Stimulated activated CD8-positive, alpha-beta memory T cell treated with anti-CD3 and anti-CD28 coated beads, Interleukin-2, amount 100 ng/mL, for 48 hours (primary cell): ENCODE measurements around the gene TSC1.

ENCODE experiments used
- DNase-seq, 2 donors: peaks; one replicate each; pipeline ENCODE4 v3.0.0-alpha.2; 2020; ENCODE audit warnings: low read depth in 2 of 2

Gene TSC1

GRCh38 chr9:132937463-132937901 is 6.9 kb downstream of the TSC1 start:
- DNase-seq = no peak

- no peak for DNase-seq
These were observed 9.4 kb downstream of the TSC1 start for GRCh38 chr9:132935026-132935425.

GRCh38 chr9:132931178-132931735 is 13.2 kb downstream of the TSC1 start:
- DNase-seq = no peak

GRCh38 chr9:132927704-132928103 is 16.7 kb downstream of the TSC1 start:
- DNase-seq = no peak

- no peak for DNase-seq
These were observed 21.0 kb downstream of the TSC1 start for GRCh38 chr9:132923346-132923902.

GRCh38 chr9:132919614-132920268 is 24.7 kb downstream of the TSC1 start:
- DNase-seq = no peak

- DNase-seq = no peak
These were observed 29.5 kb downstream of the TSC1 start for GRCh38 chr9:132914924-132915323.

GRCh38 chr9:132912131-132912530 is 32.3 kb downstream of the TSC1 start:
- no peak for DNase-seq

- DNase-seq = no peak
These were observed 34.0 kb downstream of the TSC1 start for GRCh38 chr9:132910376-132910775.

- no peak for DNase-seq
These were observed 35.1 kb downstream of the TSC1 start for GRCh38 chr9:132909311-132909710.

- no peak for DNase-seq
These were observed 35.8 kb downstream of the TSC1 start for GRCh38 chr9:132908635-132909034.

- no peak for DNase-seq
These were observed 38.7 kb downstream of the TSC1 start for GRCh38 chr9:132905726-132906125.

- DNase-seq = no peak
These were observed 40.6 kb downstream of the TSC1 start for GRCh38 chr9:132903574-132904492.

GRCh38 chr9:132901858-132902831 is 42.3 kb downstream of the TSC1 start:
- DNase-seq = peak; percentile 26 to 58

- no peak for DNase-seq
These were observed 46.4 kb downstream of the TSC1 start for GRCh38 chr9:132898051-132898450.

- DNase-seq = no peak
These were observed 47.5 kb downstream of the TSC1 start for GRCh38 chr9:132896906-132897305.

- no peak for DNase-seq
These were observed 48.2 kb downstream of the TSC1 start for GRCh38 chr9:132896264-132896663.

GRCh38 chr9:132894862-132895835 is 49.3 kb downstream of the TSC1 start:
- no peak for DNase-seq

GRCh38 chr9:132894346-132894745 is 50.1 kb downstream of the TSC1 start:
- no peak for DNase-seq

GRCh38 chr9:132892400-132892799 is 52.0 kb downstream of the TSC1 start:
- DNase-seq = no peak
